GM18505 (cell line): ENCODE results near the gene C1QTNF9.
"Not testable (repeated sequence)": the region's sequence is repeated elsewhere in the genome, so short reads cannot be mapped to it uniquely, and the experiment has no call there.

ENCODE experiments used
- ATAC-seq: cut with Tn5 transposase; IDR thresholded peaks from one replicate; pipeline ENCODE4 v1.9.1; 2021; ENCODE audit not compliant: unreplicated experiment
- POLR2A ChIP-seq: IDR thresholded peaks from 4 replicates; pipeline ENCODE4 v1.6.1; 2011; ENCODE audit warnings: borderline replicate concordance; ENCODE audit not compliant: insufficient read depth, insufficient read length; ENCODE audit errors: extremely low read depth

C1QTNF9 gene

GRCh38 chr13:24355103-24355502, 45.7 kb downstream of the C1QTNF9 start:
- ATAC-seq: no peak
- no peak for TF ChIP-seq POLR2A

GRCh38 chr13:24356270-24356669, 46.9 kb downstream of the C1QTNF9 start:
- no peak for TF ChIP-seq POLR2A
- ATAC-seq: no peak

- no peak for ATAC-seq
- no peak for TF ChIP-seq POLR2A
Observed at GRCh38 chr13:24356837-24357236, 47.5 kb downstream of the C1QTNF9 start.

GRCh38 chr13:24357756-24358155, 48.4 kb downstream of the C1QTNF9 start:
- TF ChIP-seq POLR2A: no peak
- ATAC-seq: no peak

GRCh38 chr13:24358836-24359235, 49.5 kb downstream of the C1QTNF9 start:
- ATAC-seq: not testable (repeated sequence)

- not testable (repeated sequence) for ATAC-seq
Observed at GRCh38 chr13:24359252-24359651, 49.9 kb downstream of the C1QTNF9 start.

GRCh38 chr13:24360106-24360505, 50.7 kb downstream of the C1QTNF9 start:
- TF ChIP-seq POLR2A: no peak
- ATAC-seq: no peak

GRCh38 chr13:24361113-24361512, 51.7 kb downstream of the C1QTNF9 start:
- ATAC-seq: no peak
- TF ChIP-seq POLR2A: no peak

GRCh38 chr13:24361852-24362366, 52.5 kb downstream of the C1QTNF9 start:
- TF ChIP-seq POLR2A: no peak
- ATAC-seq: no peak

- TF ChIP-seq POLR2A: no peak
- ATAC-seq: no peak
Observed at GRCh38 chr13:24362435-24362952, 53.1 kb downstream of the C1QTNF9 start.

- TF ChIP-seq POLR2A: no peak
- ATAC-seq: no peak
Observed at GRCh38 chr13:24365191-24365590, 55.8 kb downstream of the C1QTNF9 start.

- ATAC-seq: not testable (repeated sequence)
Observed at GRCh38 chr13:24366315-24366714, 56.9 kb downstream of the C1QTNF9 start.

GRCh38 chr13:24371273-24371672, 61.9 kb downstream of the C1QTNF9 start:
- ATAC-seq: not testable (repeated sequence)
